Osteocyte (in vitro differentiated cells): Measurements from ENCODE around the gene PEDS1. TPM values are rescaled to one million over a fixed set of nuclear protein-coding genes. Genes with fewer than 3 reads are reported as not detected.
"Not testable (repeated sequence)": the region's sequence is repeated elsewhere in the genome, so short reads cannot be mapped to it uniquely, and the experiment has no call there.

Experiments used
- DNase-seq: peaks from one replicate; pipeline ENCODE4 v3.0.0; 2021; ENCODE audit warnings: mixed read lengths; ENCODE audit not compliant: unreplicated experiment; ENCODE audit errors: extremely low spot score
- H3K27ac Mint-ChIP-seq: one replicate; pipeline ENCODE4 v1.8.0; 2021; ENCODE audit warnings: mild to moderate bottlenecking, mixed read lengths; ENCODE audit not compliant: unreplicated experiment
- H3K27me3 Mint-ChIP-seq: one replicate; pipeline ENCODE4 v1.8.0; 2021; ENCODE audit warnings: mixed read lengths; ENCODE audit not compliant: unreplicated experiment
- H3K36me3 Mint-ChIP-seq: one replicate; pipeline ENCODE4 v1.8.0; 2021; ENCODE audit warnings: mixed read lengths; ENCODE audit not compliant: unreplicated experiment
- H3K4me1 Mint-ChIP-seq: one replicate; pipeline ENCODE4 v1.8.0; 2021; ENCODE audit warnings: mixed read lengths; ENCODE audit not compliant: unreplicated experiment
- H3K4me3 Mint-ChIP-seq: one replicate; pipeline ENCODE4 v1.8.0; 2021; ENCODE audit warnings: mild to moderate bottlenecking, moderate library complexity, mixed read lengths; ENCODE audit not compliant: unreplicated experiment
- H3K9me3 Mint-ChIP-seq: one replicate; pipeline ENCODE4 v1.8.0; 2021; ENCODE audit warnings: mixed read lengths; ENCODE audit not compliant: unreplicated experiment
- total RNA-seq: library from RNA; stranded (reverse); gene quantifications from 2 replicates; pipeline ENCODE4 v1.2.1, GENCODE V29; 2021
- TF ChIP-seq, protein P1 (sequence below): fragments of 200-600 bp; sonication (generic); IDR thresholded peaks from 2 replicates; pipeline ENCODE4 v1.5.0; 2021; ENCODE audit warnings: antibody characterized with exemption, mild to moderate bottlenecking, moderate library complexity

PEDS1 gene
- total RNA-seq, 1 donor from 2014 or later: 61.2 TPM

DNA sequence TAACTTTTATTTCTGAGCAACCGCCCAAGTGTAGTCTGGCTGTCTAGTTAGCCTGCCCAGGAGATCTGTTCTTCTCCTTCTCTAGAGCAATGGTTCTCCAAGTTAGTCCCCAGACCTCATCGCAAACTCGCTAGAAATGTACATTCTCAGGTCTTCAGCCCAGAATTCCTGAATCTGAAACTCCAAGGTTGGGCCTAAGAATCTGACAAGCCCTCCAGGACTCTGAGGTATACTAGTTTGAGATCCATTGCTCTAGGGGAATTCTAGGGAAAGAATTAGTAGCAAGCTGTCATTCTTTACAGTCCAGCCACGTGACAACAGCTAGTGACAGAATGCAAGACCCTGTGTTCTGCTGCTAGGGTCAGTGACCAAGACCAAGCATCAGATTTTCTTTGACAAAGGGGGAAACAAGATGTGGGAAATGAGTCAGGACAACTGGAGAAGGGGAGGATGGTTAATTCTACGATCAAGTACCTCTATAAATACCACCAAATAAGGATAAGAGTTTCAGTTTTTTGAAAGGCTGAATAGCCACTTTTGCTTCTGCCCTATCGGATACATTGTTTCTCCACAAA is 46.4 kb downstream of the PEDS1 start:
- peak overlapping the region; percentile 61 for H3K27ac Mint-ChIP-seq
- TF ChIP-seq, protein P1, sequence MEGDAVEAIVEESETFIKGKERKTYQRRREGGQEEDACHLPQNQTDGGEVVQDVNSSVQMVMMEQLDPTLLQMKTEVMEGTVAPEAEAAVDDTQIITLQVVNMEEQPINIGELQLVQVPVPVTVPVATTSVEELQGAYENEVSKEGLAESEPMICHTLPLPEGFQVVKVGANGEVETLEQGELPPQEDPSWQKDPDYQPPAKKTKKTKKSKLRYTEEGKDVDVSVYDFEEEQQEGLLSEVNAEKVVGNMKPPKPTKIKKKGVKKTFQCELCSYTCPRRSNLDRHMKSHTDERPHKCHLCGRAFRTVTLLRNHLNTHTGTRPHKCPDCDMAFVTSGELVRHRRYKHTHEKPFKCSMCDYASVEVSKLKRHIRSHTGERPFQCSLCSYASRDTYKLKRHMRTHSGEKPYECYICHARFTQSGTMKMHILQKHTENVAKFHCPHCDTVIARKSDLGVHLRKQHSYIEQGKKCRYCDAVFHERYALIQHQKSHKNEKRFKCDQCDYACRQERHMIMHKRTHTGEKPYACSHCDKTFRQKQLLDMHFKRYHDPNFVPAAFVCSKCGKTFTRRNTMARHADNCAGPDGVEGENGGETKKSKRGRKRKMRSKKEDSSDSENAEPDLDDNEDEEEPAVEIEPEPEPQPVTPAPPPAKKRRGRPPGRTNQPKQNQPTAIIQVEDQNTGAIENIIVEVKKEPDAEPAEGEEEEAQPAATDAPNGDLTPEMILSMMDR: no peak
- H3K9me3 Mint-ChIP-seq: no peaks in the 10 kb centered on the region
- DNase-seq: no peak
- H3K27me3 Mint-ChIP-seq: no peaks in the 10 kb centered on the region
- H3K4me1 Mint-ChIP-seq: peaks cover 82% of the 10 kb centered on the region
- peaks cover 3% of the 10 kb centered on the region for H3K36me3 Mint-ChIP-seq
- H3K4me3 Mint-ChIP-seq: no peak overlapping the region

DNA sequence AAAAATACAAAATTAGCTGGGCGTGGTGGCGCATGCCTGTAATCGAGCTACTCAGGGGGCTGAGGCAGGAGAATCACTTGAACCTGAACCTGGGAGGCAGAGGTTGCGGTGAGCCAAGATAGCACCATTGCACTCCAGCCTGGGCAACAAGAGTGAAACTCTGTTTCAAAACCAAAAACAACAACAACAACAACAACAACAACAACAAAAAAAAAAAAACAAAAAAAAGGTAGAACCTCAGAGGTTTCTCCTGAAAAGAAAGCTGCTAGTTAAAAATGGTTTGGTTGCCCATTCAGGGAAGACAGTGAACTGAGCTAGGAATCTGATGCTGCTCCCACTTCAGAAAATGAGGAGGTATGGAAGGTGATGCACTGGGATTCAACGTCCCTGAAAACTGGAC is 46.9 kb downstream of the PEDS1 start:
- not testable (repeated sequence) for H3K9me3 Mint-ChIP-seq, H3K27me3 Mint-ChIP-seq, DNase-seq, H3K4me3 Mint-ChIP-seq, H3K36me3 Mint-ChIP-seq
- Mint-ChIP-seq H3K27ac (peak overlapping the region; percentile 61), H3K4me1 (peaks cover 81% of the 10 kb centered on the region)

Other genes with a start within 250 kb of the PEDS1 start
- 6.6 and 7.1 TPM in 2 replicates for gene SPATA2, start 238.2 kb downstream of the PEDS1 start, total RNA-seq
- gene RNF114, start 217.3 kb downstream of the PEDS1 start, total RNA-seq: 64.9 and 65.1 TPM in 2 replicates
- 13.0 and 13.4 TPM in 2 replicates for gene SNAI1, start 170.7 kb downstream of the PEDS1 start, total RNA-seq
- gene UBE2V1, start 40.6 kb downstream of the PEDS1 start, total RNA-seq: 102 and 106 TPM in 2 replicates
- gene CEBPB, start 37.1 kb upstream of the PEDS1 start, total RNA-seq: 59.1 and 60.7 TPM in 2 replicates